GM19193 (cell line): ENCODE measurements around the gene NDUFAF3.

Experiments used
- POLR2A ChIP-seq: IDR thresholded peaks from 4 replicates; pipeline ENCODE4 v1.6.1; 2011; ENCODE audit not compliant: insufficient read depth, insufficient read length; ENCODE audit errors: extremely low read depth

The NDUFAF3 gene

GRCh38 chr3:49007771-49008528, 14.0 kb upstream of the NDUFAF3 start:
- TF ChIP-seq POLR2A = no peak

GRCh38 chr3:49009396-49009795, 12.5 kb upstream of the NDUFAF3 start:
- no peak for TF ChIP-seq POLR2A

GRCh38 chr3:49012441-49013017, 9.4 kb upstream of the NDUFAF3 start:
- TF ChIP-seq POLR2A = no peak

- TF ChIP-seq POLR2A = no peak
Observed at GRCh38 chr3:49013113-49013737, 8.7 kb upstream of the NDUFAF3 start.

GRCh38 chr3:49013738-49014660, 7.9 kb upstream of the NDUFAF3 start:
- no peak for TF ChIP-seq POLR2A

- TF ChIP-seq POLR2A = no peak
Observed at GRCh38 chr3:49015072-49015471, 6.8 kb upstream of the NDUFAF3 start.

GRCh38 chr3:49015765-49016164, 6.2 kb upstream of the NDUFAF3 start:
- TF ChIP-seq POLR2A = no peak

GRCh38 chr3:49016414-49017228, 5.3 kb upstream of the NDUFAF3 start:
- TF ChIP-seq POLR2A = no peak

- no peak for TF ChIP-seq POLR2A
Observed at GRCh38 chr3:49017229-49017970, 4.5 kb upstream of the NDUFAF3 start.

GRCh38 chr3:49017971-49018706, 3.8 kb upstream of the NDUFAF3 start, which contains the start of gene DALRD3:
DALRD3 (minus strand) TSS chr3:49018580; CDS start chr3:49018564, 16 bp downstream.
- TF ChIP-seq POLR2A = peak; percentile 66

- TF ChIP-seq POLR2A = no peak
Observed at GRCh38 chr3:49018707-49019006, 3.3 kb upstream of the NDUFAF3 start.

GRCh38 chr3:49019941-49020329, 2.0 kb upstream of the NDUFAF3 start:
- TF ChIP-seq POLR2A = no peak
